Endometrial microvascular endothelial cells (primary cell): Measurements from ENCODE around the gene FERMT2. TPM values are rescaled to one million over a fixed set of nuclear protein-coding genes. Genes with fewer than 3 reads are reported as not detected.

Source experiments
- in situ Hi-C: cut with HindIII; loops from 2 replicates; pipeline ENCODE4 v1.10.0; 2017; ENCODE audit warnings: low sequenced_read_pairs, low pct_unique_long_range_greater_than_20kb; ENCODE audit errors: inconsistent ontology term
- total RNA-seq: library from RNA; depleted of rRNA; stranded (reverse); fragments of >200 nt; gene quantifications from one replicate; pipeline ENCODE4 v1.2.3, GENCODE V29; 2015; ENCODE audit errors: inconsistent ontology term

Gene FERMT2
- 104 TPM for total RNA-seq

GRCh38 chr14:52950898-52951680 is at the start of gene FERMT2:
TSS of gene FERMT2 (minus strand) at chr14:52951050. CDS start at chr14:52950568, 482 bp downstream.
- in situ Hi-C loops = no loop called here

GRCh38 chr14:52998376-52999015 is 47.6 kb upstream of the FERMT2 start:
- in situ Hi-C loops = no loop called here

GRCh38 chr14:52996493-52996892 is 45.6 kb upstream of the FERMT2 start:
- in situ Hi-C loops = no loop called here

GRCh38 chr14:52995998-52996397 is 45.1 kb upstream of the FERMT2 start:
- in situ Hi-C loops = no loop called here

GRCh38 chr14:52992236-52992870 is 41.5 kb upstream of the FERMT2 start:
- in situ Hi-C loops = no loop called here

- in situ Hi-C loops = no loop called here
Observed at GRCh38 chr14:52988139-52988538, 37.3 kb upstream of the FERMT2 start.

- in situ Hi-C loops = no loop called here
Observed at GRCh38 chr14:52987514-52987913, 36.7 kb upstream of the FERMT2 start.

GRCh38 chr14:52987042-52987441 is 36.2 kb upstream of the FERMT2 start:
- in situ Hi-C loops = no loop called here

GRCh38 chr14:52977798-52978197 is 26.9 kb upstream of the FERMT2 start:
- in situ Hi-C loops = no loop called here

- in situ Hi-C loops = no loop called here
Observed at GRCh38 chr14:52974406-52974805, 23.6 kb upstream of the FERMT2 start.

GRCh38 chr14:52961060-52961639 is 10.3 kb upstream of the FERMT2 start:
- in situ Hi-C loops = no loop called here

- in situ Hi-C loops = no loop called here
Observed at GRCh38 chr14:52960627-52961026, 9.8 kb upstream of the FERMT2 start.

- in situ Hi-C loops = no loop called here
Observed at GRCh38 chr14:52954346-52955214, 3.7 kb upstream of the FERMT2 start.

- in situ Hi-C loops = no loop called here
Observed at GRCh38 chr14:52951681-52952554, 1.1 kb upstream of the FERMT2 start.

- in situ Hi-C loops = no loop called here
Observed at GRCh38 chr14:52950410-52950897, 396 bp downstream of the FERMT2 start.

GRCh38 chr14:52949711-52950409 is 990 bp downstream of the FERMT2 start:
- in situ Hi-C loops = no loop called here

GRCh38 chr14:52949249-52949648 is 1.6 kb downstream of the FERMT2 start:
- in situ Hi-C loops = no loop called here
